Fibroblast of pulmonary artery (primary cell): Measurements from ENCODE around the gene GPM6B.

Source experiments
- DNase-seq: peaks from one replicate; pipeline ENCODE4 v3.0.0-alpha.2; 2010; ENCODE audit warnings: low read depth
- H3K4me3 ChIP-seq: replicated peaks from 2 replicates; pipeline ENCODE4 v1.5.1; 2011; ENCODE audit warnings: low read depth, mild to moderate bottlenecking, control low read depth, low read length, moderate library complexity
- CTCF ChIP-seq: IDR thresholded peaks from 2 replicates; pipeline ENCODE4 v1.5.1; 2011; ENCODE audit warnings: mild to moderate bottlenecking, control low read depth, low read length, inconsistent platforms; ENCODE audit errors: missing control alignments

GPM6B gene

GRCh38 chrX:13752646-13753045, 64.2 kb downstream of the GPM6B start:
- no peak for DNase-seq
- no peak overlapping the region for H3K4me3 ChIP-seq
- TF ChIP-seq CTCF = no peak

GRCh38 chrX:13752141-13752540, 64.8 kb downstream of the GPM6B start:
- DNase-seq = no peak
- TF ChIP-seq CTCF = no peak
- no peak overlapping the region for H3K4me3 ChIP-seq

- no peak overlapping the region for H3K4me3 ChIP-seq
- no peak for DNase-seq
- TF ChIP-seq CTCF = no peak
Observed at GRCh38 chrX:13750812-13751211, 66.1 kb downstream of the GPM6B start.

- H3K4me3 ChIP-seq = no peak overlapping the region
- peak; percentile 55 for DNase-seq
- peak; percentile 56 for TF ChIP-seq CTCF
Observed at GRCh38 chrX:13750204-13750603, 66.7 kb downstream of the GPM6B start.

GRCh38 chrX:13748486-13748885, 68.4 kb downstream of the GPM6B start:
- H3K4me3 ChIP-seq = no peak overlapping the region
- no peak for DNase-seq
- TF ChIP-seq CTCF = no peak

GRCh38 chrX:13747836-13748235, 69.1 kb downstream of the GPM6B start:
- peak; percentile 83 for DNase-seq

More at GRCh38 chrX:13747836-13748235, 69.1 kb downstream of the GPM6B start:
- TF ChIP-seq CTCF = peak; percentile 60
- no peak overlapping the region for H3K4me3 ChIP-seq
